Cerebellar cortex (tissue), 1 donor: ENCODE data around the gene DTNBP1.
A peak's percentile ranks its signal among the peaks of the same experiment; 100 is the strongest.
"Not testable (repeated sequence)": the region's sequence is repeated elsewhere in the genome, so short reads cannot be mapped to it uniquely, and the experiment has no call there.

Experiments
- DNase-seq: peaks from one replicate; pipeline ENCODE4 v3.0.0-alpha.2; 2015; ENCODE audit warnings: low spot score

Gene DTNBP1

DNA sequence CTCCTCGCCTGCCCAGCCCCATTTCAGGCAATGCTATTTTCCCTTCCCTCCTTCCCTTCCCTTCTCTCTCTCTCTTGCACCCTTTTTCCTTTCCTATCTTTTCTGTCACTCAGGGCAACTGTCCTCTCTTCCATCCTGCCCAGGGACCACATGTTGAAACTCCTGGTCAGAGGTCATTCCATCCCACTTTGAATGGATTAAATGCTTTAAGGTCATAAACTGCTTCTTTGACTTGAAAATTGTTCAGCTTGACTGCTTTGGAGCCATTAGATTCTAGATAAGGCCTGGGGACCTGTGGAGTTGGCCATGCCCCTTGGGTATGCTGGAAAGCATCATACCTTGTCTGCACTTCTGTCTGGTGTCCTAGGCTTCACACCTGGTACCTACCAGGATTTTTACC lies 106.1 kb downstream of the DTNBP1 start:
- no peak for DNase-seq

DNA sequence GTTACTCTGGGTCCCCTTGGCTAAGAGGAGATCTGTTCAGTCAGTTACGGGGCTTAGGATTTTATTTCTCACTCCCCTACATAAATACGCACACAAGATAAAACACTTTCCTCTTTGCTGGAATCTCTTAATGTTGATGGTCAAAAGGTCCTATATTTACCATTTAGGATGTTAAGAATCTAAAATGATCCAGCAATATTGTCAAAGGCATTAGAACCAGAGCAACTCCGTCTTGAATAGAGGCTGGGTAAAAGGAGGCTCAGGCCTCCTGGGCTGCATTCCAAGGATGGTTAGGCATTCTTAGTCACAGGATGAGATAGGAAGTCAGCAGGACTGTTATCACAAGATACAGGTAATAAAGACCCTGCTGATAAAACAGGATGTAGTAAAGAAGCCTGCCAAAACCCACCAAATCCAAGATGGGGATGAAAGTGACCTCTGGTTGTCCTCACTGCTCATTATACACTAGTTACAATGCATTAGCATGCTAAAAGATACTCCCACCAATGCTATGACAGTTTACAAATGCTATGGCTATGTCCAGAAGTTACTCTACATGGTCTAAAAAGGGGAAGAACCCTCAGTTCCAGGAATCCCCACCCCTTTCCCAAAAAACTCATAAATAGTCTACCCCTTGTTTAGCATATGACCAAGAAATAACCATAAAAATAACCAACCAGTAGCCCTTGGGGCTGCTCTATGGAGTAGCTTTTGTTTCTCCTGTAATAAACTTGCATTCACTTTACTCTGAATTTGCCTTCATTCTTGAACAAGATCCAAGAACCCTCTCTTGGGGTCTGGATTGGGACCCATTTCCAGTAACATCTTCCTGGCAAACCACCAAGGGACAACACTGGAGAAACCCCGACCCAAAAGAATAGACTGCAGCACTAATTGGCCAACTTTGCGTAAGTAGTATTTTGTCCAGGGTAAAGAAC lies 107.5 kb downstream of the DTNBP1 start:
- no peak for DNase-seq

GRCh38 chr6:15554728-15555100 lies 108.1 kb downstream of the DTNBP1 start:
- DNase-seq: no peak

DNA sequence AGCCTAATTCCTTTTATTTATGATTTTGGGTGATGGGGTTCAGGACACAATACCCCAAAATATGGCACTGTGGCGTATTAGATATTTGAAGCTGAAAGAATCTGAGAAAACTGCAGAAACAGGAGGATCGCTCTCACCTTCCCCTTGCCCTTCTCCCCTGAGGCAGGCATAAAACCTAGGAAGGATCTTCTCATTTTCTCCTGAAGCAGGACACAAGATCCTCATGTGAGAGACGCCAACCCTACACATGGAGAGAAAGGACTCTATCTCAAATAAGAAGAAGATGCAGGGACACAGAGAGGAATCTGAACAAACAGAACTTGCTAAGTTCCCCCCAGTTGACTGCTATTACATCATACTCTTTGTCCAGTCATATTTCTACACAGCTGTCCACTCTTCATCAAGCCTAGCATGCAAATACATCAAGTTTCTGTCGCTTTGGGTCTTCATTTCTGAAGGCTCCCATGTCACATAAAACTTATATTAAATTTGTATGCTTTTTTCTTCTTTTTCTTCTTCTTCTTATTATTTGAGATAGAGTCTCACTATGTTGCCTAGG lies 109.0 kb downstream of the DTNBP1 start:
- DNase-seq: no peak

DNA sequence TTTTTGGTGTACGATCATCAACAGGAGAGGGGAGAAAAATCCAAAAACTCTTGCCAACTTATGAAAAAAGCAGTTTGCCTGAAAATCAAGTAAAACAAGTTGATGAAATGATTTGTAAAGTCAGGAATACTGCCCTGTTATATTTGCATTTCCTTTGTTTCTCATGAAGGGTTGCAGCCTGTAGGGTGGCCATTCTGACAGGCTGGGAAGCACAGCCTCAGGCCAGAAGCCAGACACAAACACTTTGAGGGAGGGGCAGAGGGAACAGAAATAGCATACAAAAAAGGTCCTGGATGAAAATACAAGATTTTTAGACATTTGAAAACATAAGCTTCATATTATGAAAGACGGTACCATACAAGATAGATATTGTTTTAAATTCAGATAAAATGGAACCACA lies 109.8 kb downstream of the DTNBP1 start:
- DNase-seq: no peak

GRCh38 chr6:15551798-15552197 lies 111.0 kb downstream of the DTNBP1 start:
- DNase-seq: no peak

GRCh38 chr6:15551262-15551661 lies 111.6 kb downstream of the DTNBP1 start:
- no peak for DNase-seq

- peak; percentile 28 for DNase-seq
These were observed 112.2 kb downstream of the DTNBP1 start for GRCh38 chr6:15550546-15551123.

DNA sequence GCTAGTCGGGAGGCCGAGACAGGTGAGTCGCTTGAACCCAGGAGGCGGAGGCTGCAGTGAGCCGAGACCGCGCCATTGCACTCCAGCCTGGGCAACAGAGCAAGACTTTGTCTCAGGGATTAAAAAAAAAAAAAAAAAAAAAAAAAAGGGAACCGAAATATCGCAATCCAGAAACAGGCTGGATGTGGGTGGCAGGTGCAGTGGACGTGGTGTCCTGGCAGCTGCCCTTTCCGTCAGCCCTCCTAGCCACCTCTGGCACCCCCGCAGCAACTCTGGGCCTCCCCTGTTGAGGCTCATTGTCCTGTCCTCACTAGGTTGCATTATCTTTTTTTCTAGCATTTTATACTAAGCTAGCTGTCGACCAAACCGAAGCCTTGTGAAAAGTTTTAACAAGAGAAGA lies 113.5 kb downstream of the DTNBP1 start:
- DNase-seq: no peak

DNA sequence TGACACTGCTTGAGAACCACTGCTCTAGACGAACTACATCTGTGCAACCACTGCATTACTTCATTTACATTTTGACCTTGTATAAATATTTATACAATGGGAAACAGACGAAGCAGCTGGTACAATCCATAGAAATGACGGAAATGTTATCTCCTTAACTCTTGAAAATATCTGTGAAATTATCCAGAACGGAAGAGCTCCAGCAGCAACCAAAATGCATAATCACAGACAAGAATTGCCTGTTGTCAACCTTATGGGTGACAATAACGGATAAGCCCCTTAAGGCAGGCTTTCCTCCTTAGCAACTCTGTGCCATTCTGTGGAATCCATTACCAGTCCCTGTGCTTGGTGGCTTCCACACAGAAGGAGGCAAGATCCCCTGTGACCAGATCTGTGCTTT lies 115.4 kb downstream of the DTNBP1 start:
- no peak for DNase-seq

GRCh38 chr6:15546591-15546990 lies 116.2 kb downstream of the DTNBP1 start:
- DNase-seq: no peak

DNA sequence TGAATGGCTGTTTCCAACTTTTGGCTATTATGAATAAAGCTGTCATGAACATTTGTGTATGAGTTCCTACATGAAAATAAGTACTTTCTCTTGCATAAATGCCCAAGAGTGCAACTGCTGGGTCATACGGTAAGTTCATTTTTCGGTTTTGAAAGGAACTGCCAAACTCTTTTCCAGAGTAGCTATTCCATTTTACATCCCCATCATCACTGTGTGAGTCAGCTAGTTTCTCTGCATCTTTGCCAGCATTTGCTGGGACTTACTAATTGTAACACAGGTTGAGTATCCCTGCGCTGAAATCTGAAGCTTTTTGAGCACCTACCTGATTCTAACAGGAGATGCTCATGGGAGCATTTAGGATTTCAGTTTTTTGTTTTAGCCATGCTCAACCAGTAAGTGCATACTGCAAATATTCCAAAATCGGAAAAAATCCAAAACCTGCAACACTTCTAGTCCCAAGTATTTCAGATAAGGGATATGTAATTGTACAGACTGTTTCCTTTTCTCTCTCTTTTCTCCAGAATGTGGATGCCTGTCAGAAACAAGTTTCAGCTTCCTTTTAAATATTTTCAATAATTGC lies 118.4 kb downstream of the DTNBP1 start:
- no peak for DNase-seq

- not testable (repeated sequence) for DNase-seq
These were observed 119.4 kb downstream of the DTNBP1 start for GRCh38 chr6:15543332-15543917.

GRCh38 chr6:15539722-15540270 lies 123.0 kb downstream of the DTNBP1 start:
- no peak for DNase-seq

- DNase-seq: no peak
These were observed 123.9 kb downstream of the DTNBP1 start for GRCh38 chr6:15538766-15539495.

GRCh38 chr6:15538106-15538505 lies 124.7 kb downstream of the DTNBP1 start:
- no peak for DNase-seq

DNA sequence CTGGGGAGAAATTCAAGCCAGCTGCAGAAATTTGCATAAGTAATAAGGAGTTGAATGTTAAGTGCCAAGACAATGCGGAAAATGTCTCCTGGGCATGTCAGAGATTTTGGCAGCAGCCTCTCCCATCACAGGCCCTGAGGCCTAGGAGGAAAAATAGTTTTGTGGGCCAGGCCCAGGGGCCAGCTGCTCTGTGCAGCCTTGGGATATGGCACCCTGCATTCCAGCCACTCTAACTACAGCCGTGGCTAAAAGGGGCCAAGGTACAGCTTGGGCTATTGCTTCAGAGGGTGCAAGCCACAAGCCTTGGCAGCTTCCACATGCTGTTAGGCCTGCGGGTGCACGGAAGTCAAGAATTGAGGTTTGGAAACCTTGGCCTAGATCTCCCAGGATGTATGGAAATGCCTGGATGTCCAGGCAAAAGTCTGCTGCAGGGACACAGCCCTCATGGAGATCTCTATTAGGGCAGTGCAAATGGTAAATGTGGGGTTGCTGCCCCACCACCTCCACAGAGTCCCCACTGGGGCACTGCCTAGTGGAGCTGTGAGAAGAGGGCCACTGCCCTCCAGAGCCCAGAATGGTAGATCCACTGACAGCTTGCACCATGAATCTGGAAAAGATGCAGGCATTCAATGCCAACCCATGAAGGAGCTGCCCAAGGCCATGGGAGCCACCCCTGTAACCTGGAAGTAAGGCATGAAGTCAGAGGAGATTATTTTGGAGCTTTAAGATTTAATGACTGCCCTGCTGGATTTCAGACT lies 126.5 kb downstream of the DTNBP1 start:
- no peak for DNase-seq

- DNase-seq: no peak
These were observed 127.2 kb downstream of the DTNBP1 start for GRCh38 chr6:15535495-15536197.

DNA sequence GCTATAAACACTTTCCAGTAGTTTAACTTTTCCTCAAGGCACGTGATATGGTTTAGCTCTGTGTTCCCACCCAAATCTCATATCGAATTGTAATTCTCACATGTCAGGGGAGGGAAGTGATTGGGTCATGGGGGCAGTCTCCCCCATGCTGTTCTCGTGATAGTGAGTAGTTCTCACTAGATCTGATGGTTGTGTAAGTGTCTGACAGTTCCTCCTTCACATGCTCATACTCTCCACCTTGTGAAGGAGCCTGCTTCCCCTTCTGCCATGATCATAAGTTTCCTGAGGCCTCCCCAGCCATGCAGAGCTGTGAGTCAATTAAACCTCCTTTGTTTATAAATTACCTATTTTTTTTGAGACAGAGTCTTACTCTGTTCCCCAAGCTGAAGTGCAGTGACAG lies 127.9 kb downstream of the DTNBP1 start:
- DNase-seq: no peak

GRCh38 chr6:15533379-15534026 lies 129.3 kb downstream of the DTNBP1 start:
- no peak for DNase-seq
